ENCODE data around the gene ST8SIA2.

- TF ChIP-seq POLR2A (IDR thresholded peaks at IDR 0.05) (no peak), CTCF (IDR thresholded peaks at IDR 0.05) (no peak)
These were observed 822 bp downstream of the ST8SIA2 start for GRCh38 chr15:92394309-92395097.

All from Peyer's patch (tissue), 4 donors.